GM21423 (cell line): ENCODE results near the gene C1QL3.

ENCODE experiments used
- ATAC-seq: cut with Tn5 transposase; IDR thresholded peaks from one replicate; pipeline ENCODE4 v1.9.1; 2021; ENCODE audit warnings: mild to moderate bottlenecking, moderate library complexity; ENCODE audit not compliant: unreplicated experiment

The C1QL3 gene

GRCh38 chr10:16493884-16494536 is 27.7 kb downstream of the C1QL3 start:
- no peak for ATAC-seq

- no peak for ATAC-seq
These were observed 29.7 kb downstream of the C1QL3 start for GRCh38 chr10:16491933-16492332.

GRCh38 chr10:16490511-16490910 is 31.2 kb downstream of the C1QL3 start:
- no peak for ATAC-seq

GRCh38 chr10:16483241-16483917 is 38.3 kb downstream of the C1QL3 start:
- ATAC-seq, result no peak

- no peak for ATAC-seq
These were observed 40.5 kb downstream of the C1QL3 start for GRCh38 chr10:16481052-16481728.

- no peak for ATAC-seq
These were observed 42.9 kb downstream of the C1QL3 start for GRCh38 chr10:16478801-16479200.

GRCh38 chr10:16477757-16478156 is 43.9 kb downstream of the C1QL3 start:
- ATAC-seq, result no peak

GRCh38 chr10:16472828-16473227 is 48.9 kb downstream of the C1QL3 start:
- no peak for ATAC-seq

GRCh38 chr10:16470747-16471146 is 50.9 kb downstream of the C1QL3 start:
- no peak for ATAC-seq

- no peak for ATAC-seq
These were observed 55.7 kb downstream of the C1QL3 start for GRCh38 chr10:16466001-16466400.
